Ascending aorta (tissue), 2 donors: ENCODE results near the gene DAAM2. TPM values are rescaled to one million over a fixed set of nuclear protein-coding genes. Genes with fewer than 3 reads are reported as not detected.
A peak's percentile ranks its signal among the peaks of the same experiment; 100 is the strongest.

Source experiments
- DNase-seq, 2 donors: peaks; one replicate each; pipeline ENCODE4 v3.0.0-alpha.2; 2019; ENCODE audit warnings: low spot score in 2 of 2
- H3K27ac ChIP-seq, 2 donors: fragments of 200-600 bp; sonication (generic); one replicate each; pipeline ENCODE4 v1.5.1; 2016 to 2017; ENCODE audit warnings: mild to moderate bottlenecking in 1 of 2
- H3K27me3 ChIP-seq: fragments of 200-600 bp; sonication (generic); one replicate; pipeline ENCODE4 v1.5.1; 2017
- H3K36me3 ChIP-seq, 2 donors: fragments of 200-600 bp; sonication (generic); one replicate each; pipeline ENCODE4 v1.5.1; 2016
- H3K4me1 ChIP-seq, 2 donors: fragments of 200-600 bp; sonication (generic); one replicate each; pipeline ENCODE4 v1.5.1; 2016 to 2017; ENCODE audit warnings: mild to moderate bottlenecking in 1 of 2
- H3K4me3 ChIP-seq, 2 donors: fragments of 200-600 bp; sonication (generic); one replicate each; pipeline ENCODE4 v1.5.1; 2016 to 2017; ENCODE audit warnings: mild to moderate bottlenecking in 1 of 2
- H3K9me3 ChIP-seq, 2 donors: fragments of 200-600 bp; sonication (generic); one replicate each; pipeline ENCODE4 v1.5.1; 2016
- CTCF ChIP-seq, 3 experiments: fragments of 200-600 bp in 2 of 3; fragments of 450-650 bp in 1 of 3; sonication (generic) in 2 of 3; IDR thresholded peaks; one replicate each; pipeline ENCODE4 v1.5.1; 2016 to 2019; ENCODE audit warnings: antibody characterized with exemption in 3 of 3, mild to moderate bottlenecking in 1 of 3, moderate library complexity in 1 of 3
- intact Hi-C: fragments of 100-400 bp; cut with DNase I; formaldehyde crosslinking; loops from one replicate; pipeline ENCODE4 v1.15.1; 2023
- total RNA-seq: library from RNA; depleted of rRNA; stranded (reverse); fragments of >200 nt; gene quantifications from one replicate; pipeline ENCODE4 v1.1.0, GENCODE V29; 2016

Gene DAAM2
- total RNA-seq, 1 donor from 2014 or later, result 44.0 TPM

DNA sequence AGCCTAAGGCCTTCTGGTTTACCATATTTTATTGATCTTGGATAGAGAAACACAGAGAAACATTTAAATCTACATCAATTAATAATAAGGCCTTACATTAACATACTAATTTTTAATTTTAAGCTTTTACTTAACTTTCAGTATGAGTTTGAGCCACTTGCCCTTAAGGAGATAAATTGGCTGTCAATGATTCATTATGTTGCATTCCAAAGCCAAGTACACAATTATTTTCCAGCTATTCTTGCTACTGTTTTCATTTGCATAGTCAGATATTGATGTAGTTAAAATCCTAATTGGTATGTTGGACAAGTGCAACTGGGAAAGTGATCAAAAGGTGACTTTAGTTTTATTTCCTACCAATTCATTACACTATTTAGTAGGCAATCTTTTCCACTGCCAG lies 83.9 kb downstream of the DAAM2 start:
- H3K27me3 ChIP-seq, result no peaks in the 10 kb centered on the region
- H3K4me3 ChIP-seq, result no peak overlapping the region
- no peak for TF ChIP-seq CTCF (IDR thresholded peaks at IDR 0.05)
- no peak for DNase-seq
- intact Hi-C loops, result no loop called here
- H3K27ac ChIP-seq, result no peak overlapping the region
- H3K9me3 ChIP-seq, result no peaks in the 10 kb centered on the region
- H3K36me3 ChIP-seq, result peaks cover 60 to 77% of the 10 kb centered on the region in 2 donors
- H3K4me1 ChIP-seq, result peaks cover 5 to 18% of the 10 kb centered on the region in 2 donors

- Histone ChIP-seq H3K4me3 (no peak overlapping the region), H3K27me3 (no peaks in the 10 kb centered on the region), H3K27ac (peak overlapping the region; percentile 90 to 95), H3K9me3 (no peaks in the 10 kb centered on the region), H3K4me1 (peaks cover 12 to 25% of the 10 kb centered on the region in 2 donors), H3K36me3 (peaks cover 53 to 70% of the 10 kb centered on the region in 2 donors)
- no peak for DNase-seq
- TF ChIP-seq CTCF (IDR thresholded peaks at IDR 0.05), result no peak
- intact Hi-C loops, result no loop called here
Measured at GRCh38 chr6:39876826-39877225, 84.7 kb downstream of the DAAM2 start.

GRCh38 chr6:39879535-39879934 lies 87.4 kb downstream of the DAAM2 start:
- Histone ChIP-seq H3K4me1 (peaks cover 28 to 47% of the 10 kb centered on the region in 2 donors), H3K36me3 (peaks cover 31 to 46% of the 10 kb centered on the region in 2 donors), H3K9me3 (no peaks in the 10 kb centered on the region), H3K27me3 (no peaks in the 10 kb centered on the region), H3K27ac (peak overlapping the region; percentile 90 to 95), H3K4me3 (no peak overlapping the region)
- no peak for DNase-seq
- intact Hi-C loops, result no loop called here
- no peak for TF ChIP-seq CTCF (IDR thresholded peaks at IDR 0.05)

- intact Hi-C loops, result loop anchor here (10.0 kb wide), 2 partner anchors 66 to 536 kb away; no protein-coding TSS in a partner anchor
- Histone ChIP-seq H3K27me3 (no peaks in the 10 kb centered on the region), H3K4me1 (peaks cover 28 to 53% of the 10 kb centered on the region in 2 donors), H3K9me3 (no peaks in the 10 kb centered on the region), H3K27ac (peak overlapping the region; percentile 90 to 95), H3K4me3 (no peak overlapping the region), H3K36me3 (peaks cover 24 to 36% of the 10 kb centered on the region in 2 donors)
- DNase-seq, result no peak
- TF ChIP-seq CTCF (IDR thresholded peaks at IDR 0.05), result no peak
Measured at GRCh38 chr6:39880594-39880993, 88.4 kb downstream of the DAAM2 start.

- Histone ChIP-seq H3K9me3 (no peaks in the 10 kb centered on the region), H3K4me3 (peak overlapping the region; percentile 22 to 23), H3K36me3 (peaks cover 16 to 24% of the 10 kb centered on the region in 2 donors), H3K27ac (peak overlapping the region; percentile 90 to 95), H3K4me1 (peaks cover 28 to 64% of the 10 kb centered on the region in 2 donors), H3K27me3 (no peaks in the 10 kb centered on the region)
- DNase-seq, result peak in 1 of 2 donors; percentile 87
- TF ChIP-seq CTCF (IDR thresholded peaks at IDR 0.05), result no peak
- intact Hi-C loops, result loop anchor here (2.0 to 10.0 kb wide), 3 partner anchors 47 to 537 kb away; no protein-coding TSS in a partner anchor
Measured at GRCh38 chr6:39881851-39882530, 89.8 kb downstream of the DAAM2 start.
